GM12873 (cell line): ENCODE measurements around the gene C16orf90.

Experiments
- CTCF ChIP-seq: IDR thresholded peaks from 2 replicates; pipeline ENCODE4 v1.5.1; 2012; ENCODE audit warnings: low read depth, mild to moderate bottlenecking, moderate library complexity, low read length, control low read depth; ENCODE audit not compliant: insufficient read depth; ENCODE audit errors: missing control alignments

C16orf90 gene

GRCh38 chr16:3467182-3467581 lies 28.1 kb downstream of the C16orf90 start:
- TF ChIP-seq CTCF = no peak

- TF ChIP-seq CTCF = no peak
Measured at GRCh38 chr16:3465911-3466584, 29.2 kb downstream of the C16orf90 start.

GRCh38 chr16:3465301-3465700 lies 30.0 kb downstream of the C16orf90 start:
- TF ChIP-seq CTCF = no peak

GRCh38 chr16:3461151-3461550 lies 34.1 kb downstream of the C16orf90 start:
- peak; percentile 40 for TF ChIP-seq CTCF

GRCh38 chr16:3460585-3460984 lies 34.7 kb downstream of the C16orf90 start:
- no peak for TF ChIP-seq CTCF

- TF ChIP-seq CTCF = no peak
Measured at GRCh38 chr16:3460121-3460520, 35.2 kb downstream of the C16orf90 start.

GRCh38 chr16:3459401-3460090 lies 35.7 kb downstream of the C16orf90 start:
- TF ChIP-seq CTCF = no peak
